Measurements from ENCODE around the gene NSMCE4A. TPM values are rescaled to one million over a fixed set of nuclear protein-coding genes. Genes with fewer than 3 reads are reported as not detected.

Gene NSMCE4A
- total and polyA plus RNA-seq, 2 experiments from 2014 or later = 44.5 to 67.6 TPM

- H3K4me1 ChIP-seq (ENCODE audit: insufficient read depth) = peaks cover 13% of the 10 kb centered on the region
- no peaks in the 10 kb centered on the region for H3K27me3 ChIP-seq
- no peaks in the 10 kb centered on the region for H3K9me2 ChIP-seq (replicated peaks; ENCODE audit: insufficient read depth)
- no peak for DNase-seq (ENCODE audit: low spot score)
- H3K9me3 ChIP-seq (ENCODE audit: low read depth) = no peaks in the 10 kb centered on the region
- no peak overlapping the region for H3K27ac ChIP-seq
- no peaks in the 10 kb centered on the region for H3K79me2 ChIP-seq
- H3K4me2 ChIP-seq = no peak overlapping the region
- 95% methylated on average over 5 of the region's 5 CpGs for WGBS (ENCODE audit: low lambda C conversion rate, missing lambda C conversion rate)
- no peaks in the 10 kb centered on the region for H3K36me3 ChIP-seq (replicated peaks; ENCODE audit: insufficient read depth, low read depth)
- no peak overlapping the region for H2AFZ ChIP-seq
- no peak for TF ChIP-seq EZH2 (IDR thresholded peaks at IDR 0.05; ENCODE audit: borderline replicate concordance)
- TF ChIP-seq CTCF (IDR thresholded peaks at IDR 0.05; ENCODE audit: poor library complexity) = no peak
- TF ChIP-seq EZH2phosphoT487 (IDR thresholded peaks at IDR 0.05; ENCODE audit: low read depth, severe bottlenecking, unreplicated experiment) = no peak
- no peak overlapping the region for H3K4me3 ChIP-seq
- no peaks in the 10 kb centered on the region for H4K20me1 ChIP-seq (ENCODE audit: insufficient read depth, poor library complexity, severe bottlenecking)
These were observed 22.8 kb downstream of the NSMCE4A start for GRCh38 chr10:121952226-121952625.

GRCh38 chr10:121949451-121949850 lies 25.6 kb downstream of the NSMCE4A start:
- no peaks in the 10 kb centered on the region for H3K79me2 ChIP-seq
- H2AFZ ChIP-seq = no peak overlapping the region
- no peaks in the 10 kb centered on the region for H3K9me3 ChIP-seq (ENCODE audit: low read depth)
- H3K9me2 ChIP-seq (replicated peaks; ENCODE audit: insufficient read depth) = no peaks in the 10 kb centered on the region
- no peaks in the 10 kb centered on the region for H3K27me3 ChIP-seq
- no peak for DNase-seq (ENCODE audit: low spot score)
- no peaks in the 10 kb centered on the region for H3K36me3 ChIP-seq (replicated peaks; ENCODE audit: insufficient read depth, low read depth)
- no peak overlapping the region for H3K4me3 ChIP-seq
- H4K20me1 ChIP-seq (ENCODE audit: insufficient read depth, poor library complexity, severe bottlenecking) = no peaks in the 10 kb centered on the region
- H3K4me1 ChIP-seq (ENCODE audit: insufficient read depth) = peaks cover 13% of the 10 kb centered on the region
- TF ChIP-seq CTCF (IDR thresholded peaks at IDR 0.05; ENCODE audit: poor library complexity) = no peak
- no peak for TF ChIP-seq EZH2 (IDR thresholded peaks at IDR 0.05; ENCODE audit: borderline replicate concordance)
- TF ChIP-seq EZH2phosphoT487 (IDR thresholded peaks at IDR 0.05; ENCODE audit: low read depth, severe bottlenecking, unreplicated experiment) = no peak
- 84% methylated on average over 3 of the region's 3 CpGs for WGBS (ENCODE audit: low lambda C conversion rate, missing lambda C conversion rate)
- H3K4me2 ChIP-seq = no peak overlapping the region
- H3K27ac ChIP-seq = no peak overlapping the region

- Histone ChIP-seq H4K20me1 (ENCODE audit: insufficient read depth, poor library complexity, severe bottlenecking) (no peaks in the 10 kb centered on the region), H3K79me2 (no peaks in the 10 kb centered on the region), H3K4me3 (no peak overlapping the region), H3K9me2 (replicated peaks; ENCODE audit: insufficient read depth) (no peaks in the 10 kb centered on the region), H3K27me3 (no peaks in the 10 kb centered on the region), H2AFZ (no peak overlapping the region), H3K27ac (no peak overlapping the region), H3K36me3 (replicated peaks; ENCODE audit: insufficient read depth, low read depth) (no peaks in the 10 kb centered on the region), H3K4me2 (no peak overlapping the region), H3K9me3 (ENCODE audit: low read depth) (no peaks in the 10 kb centered on the region), H3K4me1 (ENCODE audit: insufficient read depth) (peaks cover 13% of the 10 kb centered on the region)
- WGBS (ENCODE audit: low lambda C conversion rate, missing lambda C conversion rate) = 7% methylated on average over 2 of the region's 2 CpGs
- TF ChIP-seq CTCF (IDR thresholded peaks at IDR 0.05; ENCODE audit: poor library complexity) (no peak), EZH2 (IDR thresholded peaks at IDR 0.05; ENCODE audit: borderline replicate concordance) (no peak), EZH2phosphoT487 (IDR thresholded peaks at IDR 0.05; ENCODE audit: low read depth, severe bottlenecking, unreplicated experiment) (no peak)
- DNase-seq (ENCODE audit: low spot score) = no peak
These were observed 26.0 kb downstream of the NSMCE4A start for GRCh38 chr10:121949049-121949448.
